KMS-11 (cell line): ENCODE measurements around the gene RBM44.

Source experiments
- H2AFZ ChIP-seq: fragments of 200-600 bp; sonication (generic); 2 replicates; pipeline ENCODE4 v1.6.1; 2016; ENCODE audit warnings: antibody characterized with exemption, mixed run types, low read depth
- H3K27ac ChIP-seq: fragments of 200-600 bp; sonication (generic); 2 replicates; pipeline ENCODE4 v1.6.1; 2016; ENCODE audit warnings: mild to moderate bottlenecking, mixed run types
- H3K27me3 ChIP-seq: fragments of 200-600 bp; sonication (generic); 2 replicates; pipeline ENCODE4 v1.6.1; 2017; ENCODE audit warnings: mild to moderate bottlenecking, low read depth, mixed run types, moderate library complexity; ENCODE audit not compliant: insufficient read depth
- H3K36me3 ChIP-seq: fragments of 200-600 bp; sonication (generic); 2 replicates; pipeline ENCODE4 v1.6.1; 2017; ENCODE audit warnings: mild to moderate bottlenecking, mixed run types; ENCODE audit not compliant: insufficient read depth
- H3K4me1 ChIP-seq: fragments of 200-600 bp; sonication (generic); 2 replicates; pipeline ENCODE4 v1.6.1; 2016; ENCODE audit warnings: mild to moderate bottlenecking, low read depth, mixed run types; ENCODE audit not compliant: poor library complexity, severe bottlenecking
- H3K4me2 ChIP-seq: fragments of 200-600 bp; sonication (generic); 2 replicates; pipeline ENCODE4 v1.7.0; 2016; ENCODE audit warnings: mild to moderate bottlenecking, mixed run types
- H3K4me3 ChIP-seq: fragments of 200-600 bp; sonication (generic); IDR thresholded peaks from 2 replicates; pipeline ENCODE4 v1.6.1; 2017; ENCODE audit warnings: low read depth, low read length, mixed read lengths; ENCODE audit not compliant: insufficient read depth
- H3K79me2 ChIP-seq: fragments of 200-600 bp; sonication (generic); 2 replicates; pipeline ENCODE4 v1.6.1; 2016; ENCODE audit warnings: low read depth, mixed run types; ENCODE audit not compliant: insufficient read depth
- H3K9ac ChIP-seq: fragments of 200-600 bp; sonication (generic); 2 replicates; pipeline ENCODE4 v1.6.1; 2016; ENCODE audit warnings: mild to moderate bottlenecking, mixed run types
- H4K20me1 ChIP-seq: fragments of 200-600 bp; sonication (generic); 2 replicates; pipeline ENCODE4 v1.6.1; 2016; ENCODE audit warnings: mild to moderate bottlenecking, mixed run types; ENCODE audit not compliant: insufficient read depth
- CTCF ChIP-seq: fragments of 200-600 bp; sonication (generic); conservative IDR thresholded peaks from 2 replicates; pipeline ENCODE4 v1.6.1; 2017; ENCODE audit warnings: low read depth, mild to moderate bottlenecking, antibody characterized with exemption, low read length, moderate library complexity, mixed read lengths

RBM44 gene

GRCh38 chr2:237875256-237876060, 76.9 kb downstream of the RBM44 start:
- H3K4me2 ChIP-seq, result no peak overlapping the region
- H3K79me2 ChIP-seq, result no peaks in the 10 kb centered on the region
- no peak overlapping the region for H3K4me3 ChIP-seq
- no peak overlapping the region for H2AFZ ChIP-seq
- no peaks in the 10 kb centered on the region for H3K36me3 ChIP-seq
- H4K20me1 ChIP-seq, result no peaks in the 10 kb centered on the region
- H3K4me1 ChIP-seq, result no peaks in the 10 kb centered on the region
- H3K27ac ChIP-seq, result no peak overlapping the region
- no peak overlapping the region for H3K9ac ChIP-seq
- no peak for TF ChIP-seq CTCF
- H3K27me3 ChIP-seq, result no peaks in the 10 kb centered on the region

- TF ChIP-seq CTCF, result no peak
- no peak overlapping the region for H3K27ac ChIP-seq
- no peak overlapping the region for H3K4me3 ChIP-seq
- no peaks in the 10 kb centered on the region for H3K4me1 ChIP-seq
- no peaks in the 10 kb centered on the region for H3K36me3 ChIP-seq
- H3K4me2 ChIP-seq, result no peak overlapping the region
- no peak overlapping the region for H2AFZ ChIP-seq
- H3K79me2 ChIP-seq, result no peaks in the 10 kb centered on the region
- H4K20me1 ChIP-seq, result no peaks in the 10 kb centered on the region
- H3K27me3 ChIP-seq, result no peaks in the 10 kb centered on the region
- no peak overlapping the region for H3K9ac ChIP-seq
Measured at GRCh38 chr2:237876061-237876526, 77.5 kb downstream of the RBM44 start.

GRCh38 chr2:237876532-237876931, 78.0 kb downstream of the RBM44 start:
- Histone ChIP-seq H3K27me3 (no peaks in the 10 kb centered on the region), H3K27ac (no peak overlapping the region), H3K4me3 (no peak overlapping the region), H3K9ac (no peak overlapping the region), H3K4me2 (no peak overlapping the region), H3K36me3 (no peaks in the 10 kb centered on the region), H3K79me2 (no peaks in the 10 kb centered on the region), H4K20me1 (no peaks in the 10 kb centered on the region), H2AFZ (no peak overlapping the region), H3K4me1 (no peaks in the 10 kb centered on the region)
- TF ChIP-seq CTCF, result no peak

DNA sequence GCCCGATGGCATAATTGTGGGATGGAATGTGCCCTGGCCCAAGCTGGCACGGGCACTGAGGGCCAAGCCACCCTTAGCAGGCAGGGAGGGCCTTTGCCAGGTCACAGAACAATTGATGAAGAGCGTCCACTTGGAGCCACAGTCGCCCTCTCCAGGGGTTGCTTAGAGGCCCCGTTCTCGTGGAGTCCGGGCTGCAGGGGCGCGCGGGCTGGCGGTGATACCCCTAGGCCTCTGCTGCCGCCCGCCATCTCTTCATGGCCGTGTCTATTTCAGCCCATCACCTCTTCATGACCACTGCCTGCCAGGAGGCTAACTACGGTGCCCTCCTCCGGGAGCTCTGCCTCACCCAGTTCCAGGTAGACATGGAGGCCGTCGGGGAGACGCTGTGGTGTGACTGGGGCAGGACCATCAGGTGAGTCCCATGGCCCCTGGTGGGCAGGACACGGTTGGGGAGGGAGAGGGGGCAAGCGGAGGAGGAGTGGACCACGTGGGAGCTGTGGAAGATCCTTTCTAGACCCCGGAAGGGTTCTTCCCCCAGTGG, 78.4 kb downstream of the RBM44 start:
- no peaks in the 10 kb centered on the region for H3K79me2 ChIP-seq
- H4K20me1 ChIP-seq, result no peaks in the 10 kb centered on the region
- H3K36me3 ChIP-seq, result no peaks in the 10 kb centered on the region
- no peak overlapping the region for H3K27ac ChIP-seq
- H3K4me2 ChIP-seq, result no peak overlapping the region
- no peak overlapping the region for H3K9ac ChIP-seq
- H2AFZ ChIP-seq, result no peak overlapping the region
- no peaks in the 10 kb centered on the region for H3K27me3 ChIP-seq
- H3K4me1 ChIP-seq, result no peaks in the 10 kb centered on the region
- no peak for TF ChIP-seq CTCF
- no peak overlapping the region for H3K4me3 ChIP-seq
